OCI-LY1 (cell line): Measurements from ENCODE around the gene CRYBG3.

Source experiments
- EZH2 ChIP-seq: fragments of 200-600 bp; sonication (generic), shearing (Covaris generic); IDR thresholded peaks from 2 replicates; pipeline ENCODE4 v1.8.0; 2017; ENCODE audit warnings: borderline replicate concordance, mixed run types, mild to moderate bottlenecking, antibody characterized with exemption, low read length, moderate library complexity, mixed read lengths
- TF ChIP-seq, protein P1 (sequence below): fragments of 200-600 bp; sonication (generic), shearing (Covaris generic); IDR thresholded peaks from 2 replicates; pipeline ENCODE4 v1.5.1; 2017; ENCODE audit warnings: mild to moderate bottlenecking, antibody characterized with exemption, low read length, moderate library complexity, mixed read lengths

DNA sequence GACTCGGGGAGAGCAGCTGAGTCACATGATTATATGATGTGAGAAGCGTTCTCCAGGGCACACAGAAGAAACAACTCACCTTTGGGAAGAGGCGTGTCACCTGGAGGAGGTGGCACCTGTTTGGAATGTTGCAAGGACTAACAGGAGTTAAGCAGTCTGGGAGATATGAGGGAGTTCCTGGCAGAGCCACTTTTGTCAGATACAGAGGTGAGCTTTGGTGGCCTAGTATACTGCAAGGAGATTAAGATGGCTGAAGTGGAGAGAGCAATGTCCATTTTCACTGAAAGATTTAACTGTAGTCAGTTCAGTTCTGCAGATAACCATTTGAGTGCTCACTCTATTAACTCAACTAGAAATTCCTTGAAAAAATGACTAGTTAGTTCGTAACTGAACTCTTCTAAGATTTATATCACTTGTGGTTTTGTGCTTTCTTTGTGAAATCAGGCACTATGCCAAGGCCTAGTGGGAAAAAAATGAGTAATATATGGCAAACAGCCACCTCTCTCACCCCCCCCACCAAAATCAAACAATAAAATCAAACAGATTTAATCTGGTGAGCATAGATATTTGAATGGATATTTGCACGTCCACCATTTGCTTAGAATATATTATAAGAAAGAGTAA, 61.3 kb downstream of the CRYBG3 start:
- TF ChIP-seq, protein P1, sequence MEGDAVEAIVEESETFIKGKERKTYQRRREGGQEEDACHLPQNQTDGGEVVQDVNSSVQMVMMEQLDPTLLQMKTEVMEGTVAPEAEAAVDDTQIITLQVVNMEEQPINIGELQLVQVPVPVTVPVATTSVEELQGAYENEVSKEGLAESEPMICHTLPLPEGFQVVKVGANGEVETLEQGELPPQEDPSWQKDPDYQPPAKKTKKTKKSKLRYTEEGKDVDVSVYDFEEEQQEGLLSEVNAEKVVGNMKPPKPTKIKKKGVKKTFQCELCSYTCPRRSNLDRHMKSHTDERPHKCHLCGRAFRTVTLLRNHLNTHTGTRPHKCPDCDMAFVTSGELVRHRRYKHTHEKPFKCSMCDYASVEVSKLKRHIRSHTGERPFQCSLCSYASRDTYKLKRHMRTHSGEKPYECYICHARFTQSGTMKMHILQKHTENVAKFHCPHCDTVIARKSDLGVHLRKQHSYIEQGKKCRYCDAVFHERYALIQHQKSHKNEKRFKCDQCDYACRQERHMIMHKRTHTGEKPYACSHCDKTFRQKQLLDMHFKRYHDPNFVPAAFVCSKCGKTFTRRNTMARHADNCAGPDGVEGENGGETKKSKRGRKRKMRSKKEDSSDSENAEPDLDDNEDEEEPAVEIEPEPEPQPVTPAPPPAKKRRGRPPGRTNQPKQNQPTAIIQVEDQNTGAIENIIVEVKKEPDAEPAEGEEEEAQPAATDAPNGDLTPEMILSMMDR = no peak
- TF ChIP-seq EZH2 = no peak
